HL-60/S4 treated with phorbol 12-myristate 13-acetate at 8.2 ng/mL for 4 days and 3 days (cell line): ENCODE results near the gene RPTOR.

Experiments used
- in situ Hi-C: fragments of 300-500 bp; cut with MboI; formaldehyde crosslinking; loops from 2 replicates; pipeline ENCODE4 v1.15.0; 2022; ENCODE audit warnings: low sequenced_read_pairs

The RPTOR gene

DNA sequence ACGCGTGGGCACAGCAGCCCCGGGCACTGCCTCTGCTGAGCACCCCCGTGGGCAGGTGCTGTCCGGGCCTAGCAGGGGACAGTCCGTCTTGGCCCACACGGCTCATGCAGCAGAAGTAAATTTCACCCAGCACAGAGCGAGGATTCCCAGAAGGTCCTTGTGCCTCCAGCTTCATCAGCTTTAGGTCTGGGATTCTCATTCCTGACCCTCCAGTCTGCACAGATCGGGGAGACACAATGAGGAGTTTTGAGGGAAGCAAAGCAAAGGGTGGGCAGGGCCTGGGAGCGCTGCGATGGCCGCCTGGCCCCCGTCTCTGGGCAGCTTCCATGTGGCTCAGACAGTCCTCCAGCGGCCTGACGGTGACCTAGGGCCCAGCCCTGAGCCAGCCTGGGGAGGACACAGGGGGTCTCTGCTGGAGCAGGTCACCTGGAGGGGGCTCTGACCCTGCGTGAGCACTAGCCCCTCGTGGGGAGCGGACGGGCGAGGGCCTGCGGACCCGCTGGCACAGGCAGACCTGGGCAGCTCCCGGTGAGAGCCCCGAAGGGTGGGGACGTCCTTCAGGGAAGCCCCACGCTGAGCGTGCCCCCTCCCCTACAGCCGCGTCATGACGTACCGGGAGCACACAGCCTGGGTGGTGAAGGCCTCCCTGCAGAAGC, 416.3 kb downstream of the RPTOR start:
- in situ Hi-C loops = no loop called here

DNA sequence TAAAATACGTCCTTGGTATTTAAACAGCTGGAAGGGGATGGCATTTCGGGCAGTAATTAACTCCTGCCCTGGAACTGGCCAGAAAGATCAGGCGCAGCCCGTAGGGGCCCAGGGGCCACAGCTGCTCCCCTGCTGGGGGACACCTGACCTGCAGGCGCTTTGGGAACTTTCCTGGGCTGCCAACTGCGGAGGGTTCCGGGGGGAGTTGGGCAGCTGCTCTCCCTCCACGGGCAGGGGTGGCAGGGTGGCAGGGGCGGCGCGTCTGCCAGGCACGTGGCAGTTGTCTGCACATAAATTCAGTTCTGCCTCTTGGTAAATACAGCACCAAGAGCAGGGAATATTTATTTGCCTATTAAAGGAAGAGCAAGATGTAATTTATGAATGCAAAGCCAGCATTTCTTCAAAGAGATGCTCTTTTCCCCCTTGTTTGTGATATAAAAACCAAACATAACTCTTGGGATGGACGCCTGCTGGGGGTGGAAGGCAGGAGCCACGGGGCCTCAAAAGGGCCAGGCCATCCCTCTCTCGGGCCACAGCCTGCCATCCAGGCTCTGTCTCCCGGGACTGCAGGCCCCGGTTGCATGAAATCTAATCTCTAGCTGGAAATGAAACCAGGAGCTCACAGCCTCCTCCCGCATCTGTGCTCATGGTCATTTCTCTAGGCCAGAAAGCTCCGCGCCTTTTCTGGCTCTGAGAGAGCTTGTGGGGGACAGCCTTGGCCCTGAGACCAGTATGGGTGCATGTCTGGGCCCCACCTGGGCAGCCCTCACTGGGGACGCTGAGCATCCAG, 417.1 kb downstream of the RPTOR start:
- in situ Hi-C loops = no loop called here

DNA sequence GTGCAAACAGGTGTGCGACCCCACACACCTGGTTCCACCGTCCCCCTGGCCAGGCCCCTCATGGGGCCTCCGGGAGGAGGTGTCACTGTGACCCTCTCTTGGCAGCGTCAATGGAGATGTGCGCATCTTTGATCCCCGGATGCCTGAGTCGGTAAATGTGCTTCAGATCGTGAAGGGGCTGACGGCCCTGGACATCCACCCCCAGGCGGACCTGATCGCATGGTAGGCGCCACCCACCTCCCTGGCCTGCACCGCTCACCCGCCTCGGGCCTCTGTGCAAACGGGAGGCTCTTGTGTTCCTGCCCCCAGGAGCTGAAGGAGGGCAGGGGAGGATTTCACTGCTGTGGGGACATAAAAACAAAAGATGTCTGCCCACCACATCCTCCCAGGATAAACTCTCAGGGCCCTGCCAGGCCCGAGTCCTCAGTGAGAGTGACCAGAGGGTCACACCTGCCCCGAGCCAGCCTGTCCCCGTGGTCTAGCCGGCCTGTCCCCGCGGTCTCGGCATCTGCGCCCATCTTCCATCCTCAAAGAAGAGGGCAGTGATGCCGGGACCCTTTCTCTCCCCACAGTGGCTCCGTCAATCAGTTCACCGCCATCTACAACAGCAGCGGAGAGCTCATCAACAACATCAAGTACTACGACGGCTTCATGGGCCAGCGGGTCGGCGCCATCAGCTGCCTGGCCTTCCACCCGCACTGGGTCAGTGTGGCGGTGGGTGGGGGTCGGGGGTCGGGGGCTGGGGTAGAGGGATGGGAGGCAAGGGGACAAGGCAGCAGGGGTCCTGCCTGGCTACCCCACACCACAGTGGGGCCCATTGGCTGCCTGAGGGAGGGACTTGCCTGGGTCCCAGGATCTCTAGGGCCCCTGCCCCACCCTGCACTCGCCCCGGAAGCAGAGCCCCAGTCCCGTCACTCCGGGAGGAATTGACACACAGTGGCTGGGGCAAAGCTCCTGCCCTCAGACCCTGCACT, 418.0 kb downstream of the RPTOR start:
- in situ Hi-C loops = no loop called here

DNA sequence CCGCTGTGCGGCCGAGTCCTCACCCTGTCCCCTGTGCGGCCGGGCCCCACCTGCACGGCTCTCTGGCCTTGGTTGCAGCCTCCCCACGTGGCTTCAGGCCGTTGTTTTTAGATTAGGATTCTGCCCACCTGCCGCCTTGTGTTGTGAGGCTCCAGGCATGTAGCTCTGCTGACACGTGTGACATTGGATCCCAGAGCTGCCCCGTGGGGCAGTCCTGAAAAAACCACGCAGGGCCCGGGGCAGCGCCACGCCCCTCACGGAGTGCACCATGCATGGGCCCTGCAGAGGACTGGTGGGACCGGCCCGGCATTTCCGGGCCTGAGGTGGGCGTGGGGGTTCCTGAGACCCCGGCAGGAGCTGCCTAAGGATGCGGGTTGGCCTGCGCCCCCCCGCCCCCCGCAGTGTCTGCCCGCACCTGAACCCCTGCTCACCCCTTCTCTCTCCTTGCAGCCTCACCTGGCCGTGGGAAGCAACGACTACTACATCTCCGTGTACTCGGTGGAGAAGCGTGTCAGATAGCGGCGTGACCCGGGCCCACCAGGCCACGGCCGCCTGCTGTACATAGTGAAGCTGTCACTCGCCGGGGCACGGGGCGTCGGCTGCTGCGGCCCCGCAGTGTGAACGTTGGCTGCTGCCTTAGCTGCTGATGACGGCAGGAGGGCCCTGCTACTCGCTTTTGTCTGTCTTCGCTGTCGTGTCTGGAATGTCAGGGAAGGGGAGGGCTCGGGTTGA, 419.3 kb downstream of the RPTOR start:
- in situ Hi-C loops = no loop called here

DNA sequence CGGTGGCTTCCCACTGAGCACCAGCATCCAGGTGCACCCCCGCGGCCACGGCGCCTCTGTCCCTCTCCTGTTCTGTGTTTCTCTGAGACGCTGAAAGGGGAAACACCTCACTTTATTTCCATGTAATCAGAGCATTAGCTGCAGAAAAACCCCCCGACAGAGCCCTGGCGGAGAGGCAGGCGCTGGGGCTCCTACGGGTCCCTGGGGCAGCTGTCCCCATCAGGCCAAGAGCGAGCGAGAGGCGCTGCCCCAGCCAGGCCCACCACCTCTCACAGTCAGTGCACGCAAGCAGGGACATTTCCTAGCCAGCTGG, 419.9 kb downstream of the RPTOR start:
- in situ Hi-C loops = no loop called here

DNA sequence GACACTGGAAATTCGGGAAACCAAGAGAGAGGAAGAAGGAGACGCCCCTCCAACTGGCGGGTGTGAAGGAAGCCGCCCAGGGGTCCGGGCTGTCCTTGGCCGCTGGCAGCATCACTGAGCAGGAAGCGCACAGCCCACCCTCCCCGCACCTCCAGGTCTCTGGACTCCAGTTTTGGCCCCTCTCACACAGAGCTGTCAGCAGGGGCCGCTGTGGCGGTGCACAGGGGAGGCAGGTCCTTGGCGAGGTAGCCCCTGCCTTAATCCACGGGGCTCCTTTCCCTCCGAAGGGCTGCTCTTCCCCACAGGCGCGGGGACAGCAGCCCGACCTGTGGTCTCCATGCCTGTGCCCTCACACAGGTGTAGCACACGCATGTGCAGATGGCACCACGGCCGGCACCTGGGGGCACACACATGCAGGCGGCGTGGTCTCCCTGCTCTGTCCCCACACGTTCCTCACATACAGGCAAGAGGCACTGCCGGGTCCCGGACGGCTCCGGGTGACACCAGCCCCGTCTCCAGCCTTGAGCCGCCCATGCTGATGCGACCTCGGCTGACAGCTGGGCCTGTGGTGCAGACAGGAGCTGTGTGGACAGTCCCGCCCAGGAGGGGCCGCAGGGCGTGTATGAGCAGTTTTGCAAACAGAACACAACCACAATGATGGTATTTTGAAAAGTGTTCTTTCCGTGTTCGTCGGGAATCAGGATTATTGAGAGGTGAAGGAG, 420.4 kb downstream of the RPTOR start:
- in situ Hi-C loops = no loop called here

DNA sequence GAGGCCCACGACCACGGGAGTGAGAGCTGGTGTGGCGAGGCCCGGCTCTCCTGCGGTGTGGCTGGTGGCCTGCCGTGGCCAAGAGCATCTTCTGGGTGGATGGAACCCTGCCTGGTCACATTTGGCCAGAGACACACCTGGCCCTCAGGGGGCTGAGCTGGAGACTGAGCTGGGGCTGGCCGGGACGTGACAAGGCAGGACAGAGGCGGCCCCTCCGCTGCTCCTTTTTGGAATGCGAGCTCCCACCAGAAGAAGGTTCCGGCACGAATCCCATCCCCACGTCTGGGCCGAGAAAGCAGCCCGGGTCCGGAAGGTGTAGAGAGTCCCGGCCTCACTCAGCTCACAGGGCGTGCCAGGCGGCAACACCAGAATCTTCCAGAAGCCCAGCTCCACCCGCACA, 421.0 kb downstream of the RPTOR start:
- in situ Hi-C loops = no loop called here

DNA sequence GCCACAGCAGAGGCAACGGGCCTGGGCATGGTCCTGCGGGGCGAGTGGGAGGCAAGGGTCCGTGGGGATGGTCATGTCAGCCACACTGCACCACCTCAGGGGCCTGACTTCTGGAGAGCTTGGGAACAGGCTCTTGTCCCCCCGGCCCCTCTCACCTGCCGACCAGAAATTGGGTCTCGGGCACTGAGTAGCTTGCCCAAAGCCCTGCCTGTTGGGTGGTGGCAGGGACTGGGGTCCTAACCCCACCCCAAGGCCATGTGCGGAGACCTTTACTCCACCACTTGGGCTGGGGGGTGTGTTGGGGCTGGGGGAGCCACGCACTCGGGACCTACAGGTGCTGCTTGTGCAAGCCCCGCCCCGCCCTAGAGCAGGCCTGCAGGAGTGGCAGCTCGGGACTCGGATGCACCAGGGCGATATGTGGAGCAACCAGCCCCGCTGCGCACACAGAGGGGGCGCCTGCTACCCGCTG, 422.8 kb downstream of the RPTOR start:
- in situ Hi-C loops = no loop called here

DNA sequence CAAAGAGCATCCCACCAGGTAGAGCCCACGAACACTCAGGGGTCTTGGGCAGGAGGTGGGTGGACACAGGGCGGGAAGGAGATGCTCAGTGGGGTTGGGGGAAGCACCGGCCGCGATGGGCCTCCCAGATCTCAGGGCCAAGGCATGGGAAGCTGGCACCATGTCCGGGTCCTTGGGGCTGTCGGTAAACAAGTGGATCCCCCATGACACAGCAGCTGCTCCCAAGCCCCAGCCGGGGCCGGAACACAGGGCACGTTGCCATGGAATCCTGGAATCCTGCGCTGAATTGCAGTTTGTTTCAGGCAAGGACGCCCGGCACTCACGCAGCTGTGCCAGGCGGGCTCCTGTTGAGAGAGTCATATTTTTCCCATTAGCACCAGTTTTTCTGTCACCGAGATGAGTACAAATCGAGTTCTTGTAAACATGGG, 424.0 kb downstream of the RPTOR start:
- in situ Hi-C loops = no loop called here

DNA sequence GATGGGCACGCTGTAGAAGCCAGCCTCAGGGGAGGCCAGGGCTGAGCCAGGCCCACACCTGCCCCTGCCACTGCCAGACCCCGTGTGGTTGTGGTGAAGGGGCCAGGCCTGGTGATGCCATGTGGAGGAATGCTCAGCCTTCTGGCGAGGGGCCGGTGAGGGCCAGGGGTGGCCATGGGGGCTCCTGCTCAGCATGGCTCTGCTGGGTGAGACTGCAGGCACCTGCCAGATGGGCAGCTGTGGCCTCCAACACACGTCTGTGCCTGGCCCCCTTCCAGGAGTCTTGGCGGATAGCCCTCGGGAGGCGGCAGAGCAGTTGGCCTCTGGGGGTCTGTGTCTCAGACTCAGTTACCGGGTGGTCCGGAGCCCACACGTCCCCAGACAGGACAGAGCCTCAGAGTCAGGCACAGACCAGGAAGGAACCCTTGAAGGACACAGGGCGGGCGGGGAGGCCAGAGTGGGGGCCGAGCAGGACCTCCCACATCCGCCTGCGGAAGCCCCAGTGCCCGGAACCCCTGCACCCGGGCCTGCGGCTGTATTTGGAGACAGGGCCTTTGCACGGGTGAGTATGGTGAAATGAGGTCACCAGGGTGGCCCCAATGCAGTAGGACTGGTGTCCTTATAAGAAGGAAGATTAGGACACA, 424.5 kb downstream of the RPTOR start:
- in situ Hi-C loops = no loop called here

DNA sequence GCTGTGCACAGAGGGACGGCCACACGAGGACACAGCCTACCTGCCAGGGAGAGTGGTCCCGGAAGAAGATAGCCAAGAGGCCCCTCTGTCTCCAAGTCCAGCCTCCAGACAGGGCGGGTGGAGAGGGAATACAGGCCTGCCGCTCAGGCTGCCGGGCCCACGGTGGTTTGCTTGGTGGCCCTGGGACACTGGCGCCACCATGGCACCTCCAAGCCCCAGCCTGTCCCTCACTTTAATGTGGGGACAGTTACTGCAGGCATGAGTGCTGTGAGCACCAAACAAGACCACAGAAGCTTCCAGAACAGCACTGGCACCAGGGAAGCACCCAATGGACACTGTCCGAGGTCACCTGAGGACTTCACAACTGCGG, 425.0 kb downstream of the RPTOR start:
- in situ Hi-C loops = no loop called here

DNA sequence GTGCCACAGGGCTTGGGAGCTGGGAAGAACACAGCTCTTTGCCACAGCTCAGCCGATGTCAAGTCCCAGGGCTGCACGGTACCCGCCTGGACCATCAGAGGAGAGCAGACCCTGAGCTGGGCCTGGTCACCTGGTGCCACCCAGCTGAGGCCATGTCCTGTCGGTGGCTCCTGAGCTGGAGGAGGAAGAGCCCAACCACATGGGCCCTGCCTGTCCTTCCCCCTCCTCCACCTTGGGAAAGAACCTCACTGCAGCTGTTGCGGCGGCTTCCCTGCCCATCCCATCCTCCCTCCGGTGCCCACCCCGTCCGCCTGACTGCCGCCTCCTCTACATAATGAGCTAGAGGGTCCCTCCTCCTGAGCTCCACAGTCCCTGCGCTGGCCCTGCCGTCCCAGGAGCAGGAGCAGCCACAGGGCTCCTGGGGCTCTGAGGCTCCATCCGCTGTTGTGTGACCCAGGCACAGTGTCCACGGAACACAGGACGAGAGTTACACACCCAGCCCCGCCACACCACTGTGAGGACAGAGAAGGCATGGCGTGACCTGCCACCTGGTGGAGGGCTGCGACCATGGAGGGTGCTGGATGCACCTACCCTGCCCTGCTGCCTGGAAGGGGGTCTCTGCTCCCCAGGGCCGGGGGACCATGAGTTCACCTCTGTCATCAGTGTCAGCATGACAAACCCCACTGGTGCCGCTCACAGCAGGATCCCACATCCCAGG, 425.6 kb downstream of the RPTOR start:
- in situ Hi-C loops = no loop called here

DNA sequence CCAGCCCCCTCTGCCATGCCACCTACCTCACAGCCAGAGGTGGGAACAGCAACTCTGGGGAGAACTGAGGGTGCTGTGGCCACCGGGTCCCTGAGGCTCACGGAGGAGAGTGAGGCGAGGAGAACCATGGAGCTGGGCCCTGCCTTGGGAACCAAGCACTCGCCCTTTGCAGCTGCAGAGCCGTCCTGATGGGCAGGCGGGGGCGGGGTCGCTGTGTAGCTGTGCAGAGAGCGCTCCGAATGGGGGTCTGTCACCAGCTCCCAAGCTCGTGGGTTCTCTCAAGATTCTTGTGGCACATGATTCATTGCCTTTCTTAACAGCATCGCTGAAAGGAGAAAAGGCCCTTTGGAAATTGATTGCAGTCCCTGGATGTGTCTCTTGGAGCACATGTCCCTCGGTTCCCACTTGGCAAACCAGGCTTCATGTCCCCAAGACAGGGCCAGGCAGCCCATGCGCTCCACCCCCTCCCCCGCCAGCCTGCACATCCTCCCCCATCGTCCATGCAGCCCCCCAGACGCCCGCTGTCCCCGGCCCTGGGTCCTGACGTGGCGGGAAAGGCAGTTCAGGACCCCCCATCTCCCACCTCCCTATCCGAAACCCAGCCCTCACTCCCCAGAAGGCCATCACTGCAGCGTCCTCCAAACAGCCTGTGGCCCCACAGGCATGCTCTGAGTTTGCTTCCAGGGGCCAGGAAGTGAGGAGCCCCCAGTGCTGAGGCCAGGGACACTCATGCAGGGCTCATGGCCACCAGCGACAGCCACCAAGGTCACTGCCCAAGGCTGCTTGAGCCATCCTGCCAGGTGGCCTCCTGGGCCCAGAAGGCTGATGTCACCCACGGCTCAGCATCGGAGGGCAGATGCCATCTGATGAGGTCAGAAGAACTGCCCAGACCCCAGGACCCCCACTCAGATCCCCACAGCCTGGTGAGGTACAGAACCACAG, 426.4 kb downstream of the RPTOR start:
- in situ Hi-C loops = no loop called here

DNA sequence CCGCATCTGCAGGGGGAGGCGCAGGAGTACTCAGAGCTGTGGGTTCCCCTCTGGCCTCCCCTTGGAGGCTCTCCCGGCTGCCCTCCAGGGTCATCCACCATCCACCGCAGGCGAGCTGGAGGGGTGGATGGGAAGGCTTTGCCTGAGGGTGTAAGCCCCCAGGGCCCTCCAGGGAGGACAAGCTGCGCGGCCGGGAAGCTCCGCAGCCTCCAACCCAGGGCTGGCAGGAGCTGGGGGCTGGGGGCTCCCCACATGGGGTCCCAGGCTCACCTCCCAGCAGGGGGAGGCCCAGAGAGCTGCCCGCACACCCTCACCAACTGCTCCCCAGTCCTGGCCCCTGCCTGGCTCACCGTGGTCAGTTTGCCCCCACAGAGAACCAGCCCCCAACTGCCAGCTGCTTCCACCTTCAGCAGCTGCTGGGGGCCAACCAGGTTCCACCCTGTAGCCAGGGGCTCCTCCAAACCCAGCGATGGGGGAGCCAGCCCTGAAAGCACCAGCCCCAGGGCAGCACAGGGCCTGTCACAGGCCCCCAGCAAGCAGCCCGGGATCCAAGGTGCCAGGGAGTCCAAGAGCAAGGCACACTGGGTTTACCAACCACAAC, 427.2 kb downstream of the RPTOR start:
- in situ Hi-C loops = no loop called here

DNA sequence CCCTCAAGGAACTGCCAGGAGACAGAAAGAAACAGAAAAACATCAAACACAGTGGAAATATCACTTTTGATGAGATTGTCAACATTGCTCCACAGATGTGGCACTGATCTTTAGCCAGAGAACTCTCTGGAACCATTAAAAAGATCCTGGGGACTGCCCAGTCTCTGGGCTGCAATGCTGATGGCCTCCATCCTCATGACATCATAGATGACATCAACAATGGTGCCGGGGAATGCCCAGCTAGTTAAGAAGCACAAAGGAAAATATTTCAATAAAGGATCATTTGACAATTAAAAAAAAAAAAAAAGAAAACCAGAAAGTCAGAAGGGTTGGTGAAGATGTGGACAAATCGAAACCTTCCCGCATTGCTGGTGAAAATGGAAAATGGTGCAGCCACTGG, 432.1 kb downstream of the RPTOR start:
- in situ Hi-C loops = no loop called here

DNA sequence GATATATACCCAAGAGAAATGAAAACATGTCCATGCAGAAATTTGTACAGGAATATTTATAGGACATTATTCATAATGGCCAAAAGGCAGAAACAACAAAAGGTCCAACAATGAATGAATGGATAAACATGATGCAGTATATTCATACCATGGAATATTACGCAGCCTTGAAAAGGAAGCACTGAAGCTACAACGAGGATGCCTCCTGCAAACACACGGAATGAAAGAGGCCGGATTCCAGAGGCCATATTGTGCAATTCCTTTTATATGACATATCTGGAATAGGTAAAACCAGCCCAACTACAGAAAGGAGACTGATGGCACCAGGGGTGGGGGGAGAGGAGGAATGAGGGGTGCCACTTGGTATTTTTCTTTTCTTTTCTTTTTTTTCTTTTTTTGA, 432.5 kb downstream of the RPTOR start:
- in situ Hi-C loops = no loop called here
